Endothelial cell of umbilical vein (primary cell): ENCODE measurements around the gene HOXD10. TPM values are rescaled to one million over a fixed set of nuclear protein-coding genes. Genes with fewer than 3 reads are reported as not detected.

Experiments
- BruUV-seq: library from RNA; stranded (reverse); fragments of 400-500 nt; replicated peaks from 2 replicates; lab custom pipeline; 2021; lab: Mats Ljungman, UMichigan
- CTCF ChIA-PET: fragments of 300-600, 350-600 bp; sonication (Branson Sonifier 250); formaldehyde crosslinking; loops from one replicate; lab custom pipeline; 2021; ENCODE audit warnings: antibody characterized with exemption, inconsistent platforms; lab: Charles Lee
- POLR2A ChIA-PET: fragments of 300-600, 350-600 bp; sonication (Branson Sonifier 250); formaldehyde crosslinking; loops from one replicate; lab custom pipeline; 2021; ENCODE audit warnings: antibody characterized with exemption, inconsistent platforms; lab: Charles Lee
- DNase-seq: peaks from one replicate; pipeline ENCODE4 v3.0.0-alpha.2; 2011; ENCODE audit warnings: low read depth, low spot score
- FAIRE-seq: peaks from 2 replicates; lab custom pipeline; 2011; peaks lifted over from hg19 to GRCh38; lab: Jason Lieb, UNC
- H2AFZ ChIP-seq: 2 replicates; pipeline ENCODE4 v1.6.0; 2012; ENCODE audit warnings: low read depth, low read length, control low read depth, inconsistent platforms
- H3K27ac ChIP-seq: 2 replicates; pipeline ENCODE4 v1.5.1; 2011; ENCODE audit warnings: low read depth, mild to moderate bottlenecking, control low read depth, low read length, moderate library complexity; ENCODE audit not compliant: insufficient read depth
- H3K27me3 ChIP-seq, 2 experiments: 2 replicates each; pipeline versions ENCODE4 v1.6.0 to v1.6.1; 2011; ENCODE audit warnings: low read length in 2 of 2, mixed read lengths in 1 of 2; ENCODE audit not compliant: control insufficient read depth in 2 of 2, insufficient read depth in 2 of 2
- H3K36me3 ChIP-seq, 2 experiments: 2 replicates in 1 of 2; 3 replicates in 1 of 2; pipeline ENCODE4 v1.5.1; 2011; ENCODE audit warnings: low read length in 2 of 2, mild to moderate bottlenecking in 1 of 2, moderate library complexity in 1 of 2; ENCODE audit not compliant: control insufficient read depth in 2 of 2, insufficient read depth in 2 of 2; ENCODE audit errors: extremely low read depth in 1 of 2
- H3K4me1 ChIP-seq: 3 replicates; pipeline ENCODE4 v1.5.1; 2011; ENCODE audit warnings: mild to moderate bottlenecking, low read length; ENCODE audit not compliant: control insufficient read depth, insufficient read depth; ENCODE audit errors: extremely low read depth
- H3K4me2 ChIP-seq: 2 replicates; pipeline ENCODE4 v1.6.1; 2011; ENCODE audit warnings: low read length, control low read depth, mixed read lengths; ENCODE audit not compliant: insufficient read depth
- H3K4me3 ChIP-seq, 3 experiments: fragments of 200-600 bp in 1 of 3; sonication (generic), shearing (Covaris generic) in 1 of 3; replicated peaks in 1 of 3; 2 replicates each; pipeline ENCODE4 v1.5.1; 2011 to 2016; ENCODE audit warnings: control low read depth in 3 of 3, low read length in 3 of 3, mild to moderate bottlenecking in 2 of 3, inconsistent platforms in 1 of 3, low read depth in 1 of 3, moderate library complexity in 1 of 3; ENCODE audit not compliant: insufficient read depth in 1 of 3
- H3K79me2 ChIP-seq: 2 replicates; pipeline ENCODE4 v1.6.0; 2012; ENCODE audit warnings: low read length, inconsistent platforms; ENCODE audit not compliant: control insufficient read depth, insufficient read depth
- H3K9ac ChIP-seq: replicated peaks from 2 replicates; pipeline ENCODE3; 2011; ENCODE audit warnings: low read length, control low read depth; ENCODE audit not compliant: insufficient read depth; ENCODE audit errors: extremely low read depth
- H3K9me1 ChIP-seq: replicated peaks from 3 replicates; pipeline ENCODE4 v1.6.0; 2011; ENCODE audit warnings: mild to moderate bottlenecking, low read length; ENCODE audit not compliant: control insufficient read depth, insufficient read depth; ENCODE audit errors: extremely low read depth
- H3K9me3 ChIP-seq: replicated peaks from 2 replicates; pipeline ENCODE4 v1.5.1; 2012; ENCODE audit warnings: low read length, inconsistent platforms; ENCODE audit not compliant: control insufficient read depth, insufficient read depth
- H4K20me1 ChIP-seq: replicated peaks from 2 replicates; pipeline ENCODE3; 2011; ENCODE audit warnings: mild to moderate bottlenecking, low read length; ENCODE audit not compliant: control insufficient read depth, insufficient read depth; ENCODE audit errors: extremely low read depth
- EZH2 ChIP-seq: IDR thresholded peaks from 2 replicates; pipeline ENCODE4 v1.6.1; 2012; ENCODE audit warnings: borderline replicate concordance, low read depth, mild to moderate bottlenecking, moderate library complexity, low read length, inconsistent platforms; ENCODE audit not compliant: severe bottlenecking
- FOS ChIP-seq: IDR thresholded peaks from 2 replicates; pipeline ENCODE4 v1.6.1; 2011; ENCODE audit warnings: mild to moderate bottlenecking, low read length, moderate library complexity, borderline replicate concordance; ENCODE audit not compliant: insufficient read depth
- GATA2 ChIP-seq: IDR thresholded peaks from 2 replicates; pipeline ENCODE4 v1.7.0; 2011; ENCODE audit warnings: low read depth, mild to moderate bottlenecking, moderate library complexity, mixed read lengths, low read length; ENCODE audit not compliant: insufficient read length, insufficient read depth
- JUN ChIP-seq: IDR thresholded peaks from 2 replicates; pipeline ENCODE4 v1.6.1; 2011; ENCODE audit warnings: borderline replicate concordance, low read depth; ENCODE audit not compliant: insufficient read length, insufficient read depth
- MYC ChIP-seq: IDR thresholded peaks from one replicate; pipeline ENCODE4 v1.6.1; 2011; ENCODE audit warnings: mild to moderate bottlenecking, low read depth, low read length
- POLR2A ChIP-seq: IDR thresholded peaks from 2 replicates; pipeline ENCODE4 v1.6.1; 2012; ENCODE audit warnings: low read depth, mild to moderate bottlenecking, control low read depth, low read length
- POLR2AphosphoS5 ChIP-seq: IDR thresholded peaks from 2 replicates; pipeline ENCODE4 v1.6.1; 2012; ENCODE audit warnings: low read depth, mild to moderate bottlenecking, control low read depth, low read length, moderate library complexity; ENCODE audit not compliant: insufficient read depth
- dilution Hi-C: fragments of 300-500 bp; cut with MboI; formaldehyde crosslinking; loops from one replicate; pipeline ENCODE4 v1.15.0; 2019; ENCODE audit warnings: low sequenced_read_pairs; ENCODE audit not compliant: extremely low pct_ligation_motif_present
- intact Hi-C: fragments of 100-400 bp; cut with micrococcal nuclease; formaldehyde crosslinking; loops from one replicate; pipeline ENCODE4 v1.10.0; 2022
- polyA plus RNA-seq, 4 experiments: library from polyadenylated mRNA; depleted of rRNA in 3 of 4; stranded (reverse) in 3 of 4; unstranded in 1 of 4; fragments of >200 nt; gene quantifications; 2 replicates each; pipeline versions ENCODE4 v1.2.1 to v1.2.3, GENCODE V29; 2011 to 2012; ENCODE audit warnings: missing spikeins in 1 of 4
- total RNA-seq: library from RNA; stranded (reverse); gene quantifications from 2 replicates; pipeline ENCODE4 v1.2.3, GENCODE V29; 2021
- TF ChIP-seq, protein P1 (sequence below): IDR thresholded peaks from 2 replicates; pipeline ENCODE4 v1.6.1; 2011; ENCODE audit not compliant: insufficient read depth, insufficient read length
- TF ChIP-seq, protein P2 (sequence below), 2 donors: IDR thresholded peaks; 1 replicate in 1 of 2; 2 replicates in 1 of 2; pipeline ENCODE4 v1.5.1; 2011; ENCODE audit warnings: low read length in 2 of 2, mild to moderate bottlenecking in 2 of 2, moderate library complexity in 2 of 2, control low read depth in 1 of 2, inconsistent platforms in 1 of 2, low read depth in 1 of 2; ENCODE audit not compliant: insufficient read depth in 1 of 2; ENCODE audit errors: extremely low read depth in 1 of 2

The HOXD10 gene
- total and polyA plus RNA-seq, 2 donors (not counting 3 experiments of a cell fraction or from before 2014, with no cell fraction given), result not detected

DNA sequence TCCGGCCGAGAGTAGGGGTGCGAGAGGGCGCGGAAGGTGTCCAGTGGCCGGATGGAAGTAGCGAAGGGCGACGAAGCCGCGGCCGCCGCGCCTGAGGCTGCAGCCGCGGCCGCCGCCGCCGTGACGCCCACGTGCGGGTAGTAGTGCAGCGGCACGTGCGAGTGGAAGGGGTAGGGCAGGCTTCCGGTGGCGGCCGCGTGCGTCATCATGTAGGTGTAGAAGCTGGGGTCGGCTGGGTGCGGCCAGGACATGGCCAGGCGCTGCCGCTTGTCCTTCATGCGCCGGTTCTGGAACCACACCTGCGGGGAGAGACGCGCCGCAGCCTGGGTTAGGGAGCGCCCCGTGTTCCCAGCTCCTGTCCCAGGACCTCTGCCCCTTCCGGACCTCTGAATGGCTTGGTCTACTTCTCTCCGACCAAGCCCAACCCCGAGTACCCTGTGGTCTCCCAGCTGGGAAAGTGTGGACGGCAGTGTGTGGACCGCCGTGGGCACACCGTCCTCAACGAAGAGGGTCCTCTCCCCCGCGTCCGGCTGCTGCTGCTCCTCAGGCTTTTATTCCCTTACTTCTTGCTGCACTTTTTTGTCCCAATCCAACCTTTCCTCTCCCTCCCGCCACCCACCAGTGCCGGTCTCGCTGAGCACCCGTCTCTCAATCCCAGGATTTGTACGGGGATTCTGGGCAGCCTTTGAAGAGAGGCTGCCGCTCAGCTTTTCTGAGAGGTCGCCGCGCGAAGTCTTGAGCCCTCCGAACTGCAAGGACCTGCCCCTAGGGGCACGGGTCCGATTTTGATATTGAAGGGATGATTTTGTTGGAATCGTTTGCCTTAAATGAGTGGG, 35.8 kb upstream of the HOXD10 start:
- no peak overlapping the region for H3K27ac ChIP-seq
- dilution Hi-C loops (no loop called here), intact Hi-C loops (loop anchor here (2.0 kb wide), 2 partner anchors 16 to 78 kb away; partner anchors contain the start of gene LNPK)
- ChIA-PET CTCF (interaction anchor here (0.6 to 2.8 kb wide), 10 partner anchors 8 to 719 kb away, joined by 3 to 19 read pairs (median 4); no protein-coding TSS in a partner anchor), POLR2A (no interaction called here)
- peaks cover 2% of the 10 kb centered on the region for H4K20me1 ChIP-seq
- H3K4me3 ChIP-seq, result no peak overlapping the region
- no peaks in the 10 kb centered on the region for H3K79me2 ChIP-seq
- no peaks in the 10 kb centered on the region for H3K36me3 ChIP-seq
- no peak for TF ChIP-seq JUN
- TF ChIP-seq FOS, result no peak
- TF ChIP-seq EZH2, result peak; percentile 98
- BruUV-seq, result no TSS peak
- H2AFZ ChIP-seq, result no peak overlapping the region
- no peaks in the 10 kb centered on the region for H3K9me1 ChIP-seq
- H3K27me3 ChIP-seq, result peaks cover 82 to 97% of the 10 kb centered on the region in 2 experiments
- H3K4me2 ChIP-seq, result no peak overlapping the region
- no peak overlapping the region for H3K9ac ChIP-seq
- no peaks in the 10 kb centered on the region for H3K9me3 ChIP-seq
- FAIRE-seq, result no peak
- no peaks in the 10 kb centered on the region for H3K4me1 ChIP-seq
- no peak for DNase-seq

DNA sequence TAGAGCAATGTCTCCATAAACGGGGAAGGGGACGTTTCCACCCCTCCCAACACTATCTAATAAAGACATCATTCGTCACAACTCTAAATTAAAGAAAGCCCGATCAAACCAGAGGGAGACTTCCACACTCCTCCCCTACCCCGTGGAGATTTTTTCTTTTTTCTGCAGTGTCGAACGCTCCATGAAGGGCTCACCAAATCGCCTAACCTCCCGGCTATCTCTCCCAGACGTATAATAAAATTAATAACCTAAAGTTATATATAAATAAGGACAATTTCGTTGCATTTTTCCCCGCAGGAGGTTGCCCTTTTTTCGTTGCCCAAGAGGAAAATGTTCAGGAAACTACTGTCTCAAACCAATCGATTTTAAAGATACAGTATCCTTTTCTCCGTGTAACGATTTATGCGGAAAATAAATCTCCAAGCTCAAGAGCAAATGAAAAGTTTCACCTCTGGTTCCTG, 35.2 kb upstream of the HOXD10 start:
- ChIA-PET CTCF (interaction anchor here (1.1 to 2.8 kb wide), 6 partner anchors 15 to 392 kb away, joined by 3 to 19 read pairs (median 5); no protein-coding TSS in a partner anchor), POLR2A (no interaction called here)
- no peak for TF ChIP-seq GATA2
- TF ChIP-seq POLR2AphosphoS5, result no peak
- no peak for TF ChIP-seq JUN
- TF ChIP-seq, protein P1, sequence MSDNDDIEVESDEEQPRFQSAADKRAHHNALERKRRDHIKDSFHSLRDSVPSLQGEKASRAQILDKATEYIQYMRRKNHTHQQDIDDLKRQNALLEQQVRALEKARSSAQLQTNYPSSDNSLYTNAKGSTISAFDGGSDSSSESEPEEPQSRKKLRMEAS, result no peak
- TF ChIP-seq, protein P2, sequence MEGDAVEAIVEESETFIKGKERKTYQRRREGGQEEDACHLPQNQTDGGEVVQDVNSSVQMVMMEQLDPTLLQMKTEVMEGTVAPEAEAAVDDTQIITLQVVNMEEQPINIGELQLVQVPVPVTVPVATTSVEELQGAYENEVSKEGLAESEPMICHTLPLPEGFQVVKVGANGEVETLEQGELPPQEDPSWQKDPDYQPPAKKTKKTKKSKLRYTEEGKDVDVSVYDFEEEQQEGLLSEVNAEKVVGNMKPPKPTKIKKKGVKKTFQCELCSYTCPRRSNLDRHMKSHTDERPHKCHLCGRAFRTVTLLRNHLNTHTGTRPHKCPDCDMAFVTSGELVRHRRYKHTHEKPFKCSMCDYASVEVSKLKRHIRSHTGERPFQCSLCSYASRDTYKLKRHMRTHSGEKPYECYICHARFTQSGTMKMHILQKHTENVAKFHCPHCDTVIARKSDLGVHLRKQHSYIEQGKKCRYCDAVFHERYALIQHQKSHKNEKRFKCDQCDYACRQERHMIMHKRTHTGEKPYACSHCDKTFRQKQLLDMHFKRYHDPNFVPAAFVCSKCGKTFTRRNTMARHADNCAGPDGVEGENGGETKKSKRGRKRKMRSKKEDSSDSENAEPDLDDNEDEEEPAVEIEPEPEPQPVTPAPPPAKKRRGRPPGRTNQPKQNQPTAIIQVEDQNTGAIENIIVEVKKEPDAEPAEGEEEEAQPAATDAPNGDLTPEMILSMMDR (IDR thresholded peaks at IDR 0.05; ENCODE audit: extremely low read depth in 1 of 2, insufficient read depth in 1 of 2, low read depth in 1 of 2, low read length in 2 of 2), result no peak
- no peak for TF ChIP-seq MYC
- TF ChIP-seq EZH2, result no peak
- no peak for TF ChIP-seq POLR2A
- no peak for TF ChIP-seq FOS
- Histone ChIP-seq H3K9me3 (no peaks in the 10 kb centered on the region), H3K9ac (no peak overlapping the region), H3K36me3 (no peaks in the 10 kb centered on the region), H4K20me1 (peaks cover 2% of the 10 kb centered on the region), H3K9me1 (no peaks in the 10 kb centered on the region), H3K27ac (no peak overlapping the region), H3K4me1 (no peaks in the 10 kb centered on the region), H2AFZ (no peak overlapping the region), H3K79me2 (no peaks in the 10 kb centered on the region), H3K4me3 (no peak overlapping the region), H3K27me3 (peaks cover 84 to 97% of the 10 kb centered on the region in 2 experiments), H3K4me2 (no peak overlapping the region)
- dilution Hi-C loops, result no loop called here
- intact Hi-C loops, result loop anchor here (2.0 kb wide), 2 partner anchors 15 to 79 kb away; partner anchors contain the start of gene LNPK
- BruUV-seq, result no TSS peak
- FAIRE-seq, result no peak
- no peak for DNase-seq
